Vagina (tissue), 2 donors: ENCODE results near the gene CCNO. TPM values are rescaled to one million over a fixed set of nuclear protein-coding genes. Genes with fewer than 3 reads are reported as not detected.

ENCODE experiments used
- DNase-seq, 2 donors: peaks; one replicate each; pipeline ENCODE4 v3.0.0-alpha.2; 2017; ENCODE audit errors: extremely low spot score in 2 of 2
- H3K27ac ChIP-seq: fragments of 200-600 bp; sonication (generic); one replicate; pipeline ENCODE4 v1.5.1; 2019
- H3K27me3 ChIP-seq: fragments of 200-600 bp; sonication (generic); one replicate; pipeline ENCODE4 v1.5.1; 2019
- H3K36me3 ChIP-seq, 2 donors: fragments of 200-600 bp; sonication (generic); one replicate each; pipeline ENCODE4 v1.5.1; 2017 to 2019
- H3K4me1 ChIP-seq: fragments of 200-600 bp; sonication (generic); one replicate; pipeline ENCODE4 v1.5.1; 2019
- H3K4me3 ChIP-seq, 2 donors: fragments of 200-600 bp; sonication (generic); 1 replicate in 1 of 2; 2 replicates in 1 of 2; pipeline ENCODE4 v1.5.1; 2016 to 2019
- H3K9me3 ChIP-seq: fragments of 200-600 bp; sonication (generic); one replicate; pipeline ENCODE4 v1.5.1; 2019
- CTCF ChIP-seq, 3 experiments: fragments of 450-650 bp in 2 of 3; fragments of 200-600 bp in 1 of 3; sonication (generic) in 1 of 3; IDR thresholded peaks; one replicate each; pipeline ENCODE4 v1.5.1; 2017 to 2019; ENCODE audit warnings: antibody characterized with exemption in 3 of 3, mild to moderate bottlenecking in 2 of 3, moderate library complexity in 2 of 3
- POLR2A ChIP-seq, 2 donors: fragments of 450-650 bp; IDR thresholded peaks; one replicate each; pipeline ENCODE4 v1.6.1; 2017; ENCODE audit warnings: antibody characterized with exemption in 2 of 2, mild to moderate bottlenecking in 2 of 2, moderate library complexity in 2 of 2
- POLR2AphosphoS5 ChIP-seq, 2 donors: sonication (generic); formaldehyde crosslinking; IDR thresholded peaks; one replicate each; pipeline ENCODE4 v1.9.0; 2017; ENCODE audit warnings: antibody characterized with exemption in 2 of 2, mild to moderate bottlenecking in 2 of 2, low read depth in 1 of 2; ENCODE audit not compliant: insufficient read depth in 1 of 2
- intact Hi-C: fragments of 100-400 bp; cut with DNase I; formaldehyde crosslinking; loops from one replicate; pipeline ENCODE4 v1.15.1; 2023
- total RNA-seq: library from RNA; depleted of rRNA; stranded (reverse); fragments of >200 nt; gene quantifications from one replicate; pipeline ENCODE4 v1.2.3, GENCODE V29; 2016

CCNO gene
- total RNA-seq, 1 donor from 2014 or later = not detected

- DNase-seq = no peak
- intact Hi-C loops = no loop called here
- Histone ChIP-seq H3K9me3 (no peaks in the 10 kb centered on the region), H3K4me3 (no peak overlapping the region), H3K36me3 (peaks cover 0 to 30% of the 10 kb centered on the region in 2 donors), H3K27me3 (no peaks in the 10 kb centered on the region), H3K4me1 (no peaks in the 10 kb centered on the region), H3K27ac (no peak overlapping the region)
- TF ChIP-seq CTCF (IDR thresholded peaks at IDR 0.05) (no peak), POLR2A (IDR thresholded peaks at IDR 0.05) (no peak), POLR2AphosphoS5 (IDR thresholded peaks at IDR 0.05; ENCODE audit: insufficient read depth in 1 of 2, low read depth in 1 of 2) (no peak)
Measured at GRCh38 chr5:55254802-55255201, 21.4 kb upstream of the CCNO start.

DNA sequence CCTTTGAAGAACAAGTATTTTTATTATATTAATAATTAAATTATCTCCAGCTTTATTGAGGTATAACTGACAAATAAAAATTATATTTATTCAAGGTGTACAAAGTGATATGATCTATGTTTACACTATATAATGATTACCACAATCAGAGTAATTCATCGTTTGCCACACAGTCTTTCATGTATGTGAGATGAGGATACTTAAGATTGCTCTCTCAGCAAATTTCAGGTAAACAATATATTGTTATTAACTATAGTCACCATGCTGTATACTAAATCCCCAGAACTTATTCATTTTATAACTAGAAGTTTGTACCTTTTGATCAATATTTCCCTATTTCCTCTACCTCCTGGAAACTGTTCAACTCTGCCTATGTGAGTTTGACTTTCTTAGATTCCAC lies 16.7 kb upstream of the CCNO start:
- DNase-seq = no peak
- intact Hi-C loops = no loop called here

GRCh38 chr5:55241746-55242145 lies 8.3 kb upstream of the CCNO start:
- TF ChIP-seq POLR2A (IDR thresholded peaks at IDR 0.05) (no peak), CTCF (IDR thresholded peaks at IDR 0.05) (no peak), POLR2AphosphoS5 (IDR thresholded peaks at IDR 0.05; ENCODE audit: insufficient read depth in 1 of 2, low read depth in 1 of 2) (no peak)
- Histone ChIP-seq H3K9me3 (no peaks in the 10 kb centered on the region), H3K27ac (no peak overlapping the region), H3K36me3 (no peaks in the 10 kb centered on the region), H3K27me3 (no peaks in the 10 kb centered on the region), H3K4me3 (no peak overlapping the region), H3K4me1 (no peaks in the 10 kb centered on the region)
- no peak for DNase-seq
- intact Hi-C loops = no loop called here

More for the DNA sequence above, 16.7 kb upstream of the CCNO start:
- Histone ChIP-seq H3K4me3 (no peak overlapping the region), H3K9me3 (no peaks in the 10 kb centered on the region), H3K27ac (no peak overlapping the region), H3K27me3 (no peaks in the 10 kb centered on the region), H3K4me1 (no peaks in the 10 kb centered on the region), H3K36me3 (peaks cover 0 to 3% of the 10 kb centered on the region in 2 donors)
- TF ChIP-seq POLR2AphosphoS5 (IDR thresholded peaks at IDR 0.05; ENCODE audit: insufficient read depth in 1 of 2, low read depth in 1 of 2) (no peak), POLR2A (IDR thresholded peaks at IDR 0.05) (no peak), CTCF (IDR thresholded peaks at IDR 0.05) (no peak)

DNA sequence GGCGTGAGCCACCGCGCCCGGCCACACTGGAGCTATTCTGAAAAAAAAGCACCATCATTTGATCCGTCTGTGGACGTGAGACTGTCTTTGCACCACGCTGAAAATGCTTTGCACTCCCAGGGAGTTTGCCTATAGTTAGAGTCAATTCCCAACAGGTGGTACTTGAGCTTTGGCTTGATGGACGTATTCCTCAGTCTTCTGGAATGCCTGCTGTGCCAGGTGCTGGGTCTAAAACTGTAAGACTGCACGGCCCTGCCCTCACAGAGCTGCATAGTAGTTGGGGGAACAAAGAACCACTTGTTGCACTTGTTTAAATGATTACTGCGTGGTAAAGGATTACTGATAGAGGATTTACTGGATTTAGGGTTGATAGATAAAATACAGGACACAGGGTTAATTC lies 3.4 kb upstream of the CCNO start:
- Histone ChIP-seq H3K9me3 (no peaks in the 10 kb centered on the region), H3K27ac (no peak overlapping the region), H3K4me1 (peaks cover 29% of the 10 kb centered on the region), H3K36me3 (no peaks in the 10 kb centered on the region), H3K4me3 (no peak overlapping the region), H3K27me3 (peaks cover 14% of the 10 kb centered on the region)
- DNase-seq = no peak
- TF ChIP-seq POLR2A (IDR thresholded peaks at IDR 0.05) (no peak), POLR2AphosphoS5 (IDR thresholded peaks at IDR 0.05; ENCODE audit: insufficient read depth in 1 of 2, low read depth in 1 of 2) (no peak), CTCF (IDR thresholded peaks at IDR 0.05) (no peak)
- intact Hi-C loops = no loop called here

GRCh38 chr5:55234121-55234700 lies 803 bp upstream of the CCNO start:
- no peaks in the 10 kb centered on the region for H3K9me3 ChIP-seq
- H3K27ac ChIP-seq = no peak overlapping the region
- peak overlapping the region; percentile 58 for H3K4me3 ChIP-seq
- H3K4me1 ChIP-seq = peaks cover 41% of the 10 kb centered on the region
- intact Hi-C loops = no loop called here
- H3K36me3 ChIP-seq = no peaks in the 10 kb centered on the region
- peaks cover 19% of the 10 kb centered on the region for H3K27me3 ChIP-seq
- TF ChIP-seq CTCF (IDR thresholded peaks at IDR 0.05) (no peak), POLR2AphosphoS5 (IDR thresholded peaks at IDR 0.05; ENCODE audit: insufficient read depth in 1 of 2, low read depth in 1 of 2) (no peak), POLR2A (IDR thresholded peaks at IDR 0.05) (no peak)
- no peak for DNase-seq
